Sigmoid colon (tissue), 4 donors: Measurements from ENCODE around the gene DKK1.

Experiments used
- CTCF ChIP-seq, 4 experiments: fragments of 450-650 bp in 3 of 4; fragments of 200-600 bp in 1 of 4; IDR thresholded peaks; one replicate each; pipeline ENCODE4 v1.5.1; 2016 to 2019; ENCODE audit warnings: antibody characterized with exemption in 4 of 4, mild to moderate bottlenecking in 3 of 4, moderate library complexity in 2 of 4
- EP300 ChIP-seq, 4 donors: sonication (generic); formaldehyde crosslinking; IDR thresholded peaks; one replicate each; pipeline ENCODE4 v1.6.1; 2017; ENCODE audit warnings: antibody characterized with exemption in 4 of 4
- POLR2A ChIP-seq, 2 donors: fragments of 450-650 bp; IDR thresholded peaks; one replicate each; pipeline ENCODE4 v1.6.1; 2016; ENCODE audit warnings: antibody characterized with exemption in 2 of 2, mild to moderate bottlenecking in 2 of 2, moderate library complexity in 2 of 2
- POLR2AphosphoS5 ChIP-seq, 4 donors: sonication (generic); formaldehyde crosslinking; IDR thresholded peaks; one replicate each; pipeline ENCODE4 v1.6.1; 2017; ENCODE audit warnings: antibody characterized with exemption in 4 of 4

- TF ChIP-seq CTCF (IDR thresholded peaks at IDR 0.05) (no peak), POLR2A (IDR thresholded peaks at IDR 0.05) (no peak), POLR2AphosphoS5 (IDR thresholded peaks at IDR 0.05) (no peak), EP300 (IDR thresholded peaks at IDR 0.05) (no peak)
These were observed 18.7 kb downstream of the DKK1 start for GRCh38 chr10:52332815-52333214.
